Fibroblast of lung (primary cell): ENCODE results near the gene EXOSC6.

Experiments used
- EZH2 ChIP-seq: IDR thresholded peaks from 2 replicates; pipeline ENCODE4 v1.5.1; 2012; ENCODE audit warnings: low read length, control low read depth, mild to moderate bottlenecking; ENCODE audit errors: missing control alignments
- TF ChIP-seq, protein P1 (sequence below), 2 donors: IDR thresholded peaks in 1 of 2; conservative IDR thresholded peaks in 1 of 2; 1 replicate in 1 of 2; 2 replicates in 1 of 2; pipeline ENCODE4 v1.5.1; 2011 to 2012; ENCODE audit warnings: low read length in 2 of 2, control low read depth in 1 of 2, inconsistent platforms in 1 of 2, low read depth in 1 of 2, mild to moderate bottlenecking in 1 of 2

GRCh38 chr16:70271696-70272095, 20.0 kb upstream of the EXOSC6 start:
- TF ChIP-seq EZH2: no peak
- TF ChIP-seq, protein P1, sequence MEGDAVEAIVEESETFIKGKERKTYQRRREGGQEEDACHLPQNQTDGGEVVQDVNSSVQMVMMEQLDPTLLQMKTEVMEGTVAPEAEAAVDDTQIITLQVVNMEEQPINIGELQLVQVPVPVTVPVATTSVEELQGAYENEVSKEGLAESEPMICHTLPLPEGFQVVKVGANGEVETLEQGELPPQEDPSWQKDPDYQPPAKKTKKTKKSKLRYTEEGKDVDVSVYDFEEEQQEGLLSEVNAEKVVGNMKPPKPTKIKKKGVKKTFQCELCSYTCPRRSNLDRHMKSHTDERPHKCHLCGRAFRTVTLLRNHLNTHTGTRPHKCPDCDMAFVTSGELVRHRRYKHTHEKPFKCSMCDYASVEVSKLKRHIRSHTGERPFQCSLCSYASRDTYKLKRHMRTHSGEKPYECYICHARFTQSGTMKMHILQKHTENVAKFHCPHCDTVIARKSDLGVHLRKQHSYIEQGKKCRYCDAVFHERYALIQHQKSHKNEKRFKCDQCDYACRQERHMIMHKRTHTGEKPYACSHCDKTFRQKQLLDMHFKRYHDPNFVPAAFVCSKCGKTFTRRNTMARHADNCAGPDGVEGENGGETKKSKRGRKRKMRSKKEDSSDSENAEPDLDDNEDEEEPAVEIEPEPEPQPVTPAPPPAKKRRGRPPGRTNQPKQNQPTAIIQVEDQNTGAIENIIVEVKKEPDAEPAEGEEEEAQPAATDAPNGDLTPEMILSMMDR (conservative IDR thresholded peaks at IDR 0.05 in 1 of 2, IDR thresholded peaks at IDR 0.05 in 1 of 2; ENCODE audit: low read depth in 1 of 2, low read length in 2 of 2): no peak
